Measurements from ENCODE around the gene TMEM178A.

DNA sequence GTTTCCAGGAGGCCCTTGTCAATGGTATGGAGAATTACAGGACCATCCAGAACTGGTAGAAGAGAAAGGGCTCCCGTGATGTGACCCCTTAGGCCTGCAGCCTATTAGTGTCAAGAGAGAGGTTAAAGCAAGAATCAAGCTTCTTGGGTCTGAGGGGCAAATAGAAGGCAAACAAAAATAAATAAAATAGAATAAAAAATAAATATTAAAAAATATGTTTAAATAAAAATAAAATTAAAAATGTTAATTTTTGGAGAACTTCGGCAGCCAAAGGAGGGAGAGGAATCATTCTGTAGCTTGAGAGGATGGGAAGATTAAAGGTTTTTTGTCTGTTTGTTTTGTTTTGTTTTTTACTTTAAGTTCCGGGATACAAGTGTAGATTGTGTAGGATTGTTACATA lies 15.2 kb upstream of the TMEM178A start:
- TF ChIP-seq CTCF (IDR thresholded peaks at IDR 0.05) (no peak), POLR2A (IDR thresholded peaks at IDR 0.05) (no peak), EP300 (IDR thresholded peaks at IDR 0.05) (no peak)
